GM18502 (cell line): ENCODE data around the gene UTS2.

Experiments used
- ATAC-seq: cut with Tn5 transposase; IDR thresholded peaks from one replicate; pipeline ENCODE4 v1.9.1; 2021; ENCODE audit warnings: mild to moderate bottlenecking; ENCODE audit not compliant: unreplicated experiment, poor library complexity

Gene UTS2

DNA sequence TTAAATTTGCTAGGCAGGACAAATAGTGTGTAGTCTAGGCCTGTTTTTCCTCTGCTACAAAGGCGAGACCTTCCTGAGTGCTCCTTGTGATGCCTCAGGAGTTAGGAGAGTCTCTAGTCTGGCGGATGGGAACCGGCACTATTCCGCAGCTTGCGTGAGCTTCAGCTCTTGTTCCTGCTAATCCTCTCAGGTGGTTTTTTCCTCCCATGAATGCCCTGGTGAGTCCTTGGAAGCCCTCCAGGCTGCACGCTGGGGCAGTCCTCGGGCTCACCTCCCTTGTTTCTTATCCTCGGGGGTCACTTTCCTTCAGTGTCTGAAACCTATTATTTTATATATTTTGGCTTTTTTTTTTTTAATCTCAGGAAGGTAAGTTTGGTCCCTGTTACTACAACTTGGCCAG lies 28.2 kb downstream of the UTS2 start:
- ATAC-seq = no peak

DNA sequence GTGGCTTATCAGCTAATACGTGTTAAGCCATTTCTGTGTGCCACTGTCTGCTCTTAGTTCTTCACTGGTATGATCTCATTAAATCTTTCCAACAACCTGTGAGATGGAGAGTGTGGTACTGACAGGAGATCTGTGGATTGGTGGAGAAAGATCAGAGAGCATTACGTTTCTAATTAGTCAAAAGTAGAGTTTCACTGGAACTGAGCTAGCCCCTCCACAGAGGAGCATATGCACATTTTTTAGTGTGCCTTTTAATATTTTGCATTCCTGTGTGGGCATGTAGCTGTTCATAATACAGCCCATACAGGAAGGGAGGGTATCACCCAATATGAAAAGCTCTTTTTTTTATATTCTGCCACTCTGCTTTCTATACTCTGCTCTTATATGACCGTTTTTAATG lies 31.6 kb downstream of the UTS2 start:
- no peak for ATAC-seq

DNA sequence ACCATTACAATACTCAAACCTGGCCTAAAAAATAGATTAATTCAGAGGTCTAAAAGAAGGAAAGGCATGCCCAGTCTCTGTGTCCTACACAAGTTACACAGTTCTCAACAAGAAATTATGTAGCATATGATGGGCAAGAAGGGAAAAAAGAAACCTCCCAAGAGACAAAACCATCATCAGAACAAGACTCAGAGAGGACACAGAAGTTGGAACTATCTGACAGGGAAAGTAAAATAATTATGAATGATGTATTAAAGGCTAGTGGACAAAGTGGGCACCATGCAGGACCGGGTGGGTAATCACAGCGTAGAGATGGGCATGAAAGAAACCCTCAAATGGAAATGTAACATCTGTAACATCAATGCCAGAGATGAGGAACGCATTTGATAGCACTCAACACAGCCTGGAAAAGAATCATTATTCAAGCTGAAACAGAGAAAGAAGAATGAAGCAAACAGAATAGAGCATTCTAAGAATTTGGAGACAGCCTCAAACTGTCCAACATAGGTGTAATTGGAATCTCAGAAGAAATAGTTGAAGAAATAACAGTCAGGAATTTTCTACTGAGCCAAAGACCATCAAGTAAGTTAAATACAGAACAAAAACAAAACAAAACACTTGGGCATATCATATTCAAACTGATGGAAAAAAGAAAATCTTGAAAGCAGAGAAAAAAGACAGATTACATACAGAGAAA lies 39.0 kb downstream of the UTS2 start:
- ATAC-seq = no peak

- no peak for ATAC-seq
Measured at GRCh38 chr1:7811476-7811875, 41.4 kb downstream of the UTS2 start.

DNA sequence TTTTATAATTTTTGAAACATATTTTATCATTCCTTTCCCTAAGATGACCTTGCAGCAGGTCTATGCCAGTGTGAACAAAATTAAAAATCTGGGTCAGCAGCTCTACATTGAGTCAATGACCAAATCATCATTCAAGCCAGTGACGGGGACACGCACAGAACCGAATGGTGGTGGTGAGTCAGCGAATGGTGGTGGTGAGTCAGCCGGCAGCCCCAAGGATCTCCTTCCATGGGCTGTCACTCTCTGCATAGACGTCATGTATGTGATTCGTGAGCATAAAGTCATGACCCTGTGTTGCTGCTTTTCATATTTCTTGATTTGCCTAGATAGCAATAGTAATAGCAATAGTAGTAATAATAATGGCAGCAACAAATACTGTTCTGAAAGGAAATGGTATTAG lies 42.5 kb downstream of the UTS2 start:
- no peak for ATAC-seq

- ATAC-seq = no peak
Measured at GRCh38 chr1:7809742-7810141, 43.1 kb downstream of the UTS2 start.

- no peak for ATAC-seq
Measured at GRCh38 chr1:7808253-7808844, 44.5 kb downstream of the UTS2 start.

DNA sequence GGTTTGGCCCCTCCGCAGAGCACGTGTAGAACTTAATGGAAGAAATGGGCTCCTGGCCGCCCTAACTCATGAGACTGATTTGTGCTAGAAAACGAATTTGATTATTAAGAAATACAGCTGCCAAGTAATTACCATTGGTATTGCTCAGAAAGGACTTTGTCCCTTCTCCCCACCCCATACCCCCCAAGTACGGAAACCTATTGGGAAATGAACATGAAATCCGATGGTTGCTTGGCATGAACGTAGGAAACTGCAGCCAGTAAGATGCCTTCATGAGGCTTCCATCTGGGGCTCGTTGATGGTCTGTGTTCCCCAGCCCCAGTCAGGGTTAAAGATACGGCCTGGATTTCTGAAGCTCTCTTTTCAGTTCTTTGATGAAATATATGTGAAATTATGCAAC lies 47.4 kb downstream of the UTS2 start:
- no peak for ATAC-seq
